SJSA1 (cell line): ENCODE data around the gene SOX12. TPM values are rescaled to one million over a fixed set of nuclear protein-coding genes. Genes with fewer than 3 reads are reported as not detected.

Experiments used
- DNase-seq, 2 experiments: peaks; one replicate each; pipeline ENCODE4 v3.0.0-alpha.2; 2015 to 2020; ENCODE audit warnings: low spot score in 2 of 2, low read depth in 1 of 2
- H3K27ac ChIP-seq: fragments of 250-450 bp; sonication (Bioruptor Pico); 2 replicates; pipeline ENCODE4 v1.5.1; 2020; ENCODE audit warnings: mild to moderate bottlenecking, moderate library complexity
- H3K27me3 ChIP-seq: fragments of 250-450 bp; sonication (Bioruptor Pico); replicated peaks from 2 replicates; pipeline ENCODE4 v1.5.1; 2020; ENCODE audit warnings: mild to moderate bottlenecking, moderate library complexity
- H3K36me3 ChIP-seq: fragments of 250-450 bp; sonication (Bioruptor Pico); 2 replicates; pipeline ENCODE4 v1.5.1; 2020; ENCODE audit warnings: mild to moderate bottlenecking
- H3K4me1 ChIP-seq: fragments of 250-450 bp; sonication (Bioruptor Pico); replicated peaks from 2 replicates; pipeline ENCODE4 v1.6.1; 2021; ENCODE audit warnings: mild to moderate bottlenecking
- H3K4me3 ChIP-seq: fragments of 250-450 bp; sonication (Bioruptor Pico); 2 replicates; pipeline ENCODE4 v1.5.1; 2020; ENCODE audit warnings: mild to moderate bottlenecking
- H3K9me3 ChIP-seq: fragments of 250-450 bp; sonication (Bioruptor Pico); replicated peaks from 2 replicates; pipeline ENCODE4 v1.5.1; 2020; ENCODE audit warnings: mild to moderate bottlenecking
- total RNA-seq: library from RNA; depleted of rRNA; stranded (reverse); fragments of >200 nt; shearing (Covaris generic); gene quantifications from 2 replicates; pipeline ENCODE4 v1.2.3, GENCODE V29; 2014

Gene SOX12
- total RNA-seq, 1 experiment from 2014 or later = 3.6 TPM

- Histone ChIP-seq H3K27ac (no peak overlapping the region), H3K36me3 (peaks cover 33% of the 10 kb centered on the region), H3K4me3 (no peak overlapping the region), H3K4me1 (peaks cover 43% of the 10 kb centered on the region), H3K9me3 (peaks cover 3% of the 10 kb centered on the region; the same call in 1 of the 2 replicates), H3K27me3 (no peaks in the 10 kb centered on the region)
- no peak for DNase-seq
Measured at GRCh38 chr20:295804-296203, 29.5 kb upstream of the SOX12 start.

- Histone ChIP-seq H3K36me3 (peaks cover 35% of the 10 kb centered on the region), H3K27ac (peak within 1 kb of the TSS; percentile 97), H3K9me3 (peaks cover 3% of the 10 kb centered on the region; the same call in 1 of the 2 replicates), H3K4me1 (peaks cover 33% of the 10 kb centered on the region), H3K4me3 (peak within 1 kb of the TSS; percentile 98), H3K27me3 (no peaks in the 10 kb centered on the region)
- peak; percentile 84 to 97 for DNase-seq
Measured at GRCh38 chr20:297098-297924, 28.0 kb upstream of the SOX12 start, which contains the start of gene ZCCHC3. Gene ZCCHC3, plus strand, starts transcription at chr20:297570. Its CDS starts 17 bp downstream, at chr20:297587.

GRCh38 chr20:297925-298775 lies 27.2 kb upstream of the SOX12 start:
- Histone ChIP-seq H3K36me3 (peaks cover 36% of the 10 kb centered on the region), H3K4me1 (peaks cover 31% of the 10 kb centered on the region), H3K9me3 (peaks cover 3% of the 10 kb centered on the region; the same call in 1 of the 2 replicates), H3K27ac (peak overlapping the region; percentile 97), H3K27me3 (no peaks in the 10 kb centered on the region), H3K4me3 (peak overlapping the region; percentile 98)
- DNase-seq = peak; percentile 72 to 73

- DNase-seq = no peak
- H3K27me3 ChIP-seq = no peaks in the 10 kb centered on the region
- H3K4me3 ChIP-seq = peak overlapping the region; percentile 98
- no peak overlapping the region for H3K27ac ChIP-seq
- peaks cover 31% of the 10 kb centered on the region for H3K4me1 ChIP-seq
- H3K9me3 ChIP-seq = peaks cover 3% of the 10 kb centered on the region; the same call in 1 of the 2 replicates
- H3K36me3 ChIP-seq = peaks cover 36% of the 10 kb centered on the region
Measured at GRCh38 chr20:298776-299391, 26.5 kb upstream of the SOX12 start.

- no peak for DNase-seq
- Histone ChIP-seq H3K27ac (no peak overlapping the region), H3K4me3 (no peak overlapping the region)
Measured at GRCh38 chr20:300345-300990, 24.9 kb upstream of the SOX12 start.

GRCh38 chr20:301886-302848 lies 23.2 kb upstream of the SOX12 start:
- H3K36me3 ChIP-seq = peaks cover 36% of the 10 kb centered on the region
- H3K4me1 ChIP-seq = peaks cover 23% of the 10 kb centered on the region
- H3K27me3 ChIP-seq = no peaks in the 10 kb centered on the region
- peaks cover 3% of the 10 kb centered on the region; the same call in 1 of the 2 replicates for H3K9me3 ChIP-seq
- no peak overlapping the region for H3K4me3 ChIP-seq
- DNase-seq = no peak
- H3K27ac ChIP-seq = no peak overlapping the region

More at GRCh38 chr20:300345-300990, 24.9 kb upstream of the SOX12 start:
- Histone ChIP-seq H3K27me3 (no peaks in the 10 kb centered on the region), H3K36me3 (peaks cover 36% of the 10 kb centered on the region), H3K9me3 (peaks cover 3% of the 10 kb centered on the region; the same call in 1 of the 2 replicates), H3K4me1 (peaks cover 31% of the 10 kb centered on the region)

GRCh38 chr20:305745-306144 lies 19.6 kb upstream of the SOX12 start:
- no peak overlapping the region for H3K27ac ChIP-seq
- DNase-seq = no peak
- H3K27me3 ChIP-seq = no peaks in the 10 kb centered on the region
- no peak overlapping the region for H3K4me3 ChIP-seq
- H3K4me1 ChIP-seq = peaks cover 19% of the 10 kb centered on the region
- no peaks in the 10 kb centered on the region for H3K9me3 ChIP-seq
- H3K36me3 ChIP-seq = peaks cover 4% of the 10 kb centered on the region

- Histone ChIP-seq H3K36me3 (no peaks in the 10 kb centered on the region), H3K27me3 (no peaks in the 10 kb centered on the region), H3K9me3 (no peaks in the 10 kb centered on the region), H3K27ac (no peak overlapping the region), H3K4me3 (no peak overlapping the region), H3K4me1 (peaks cover 15% of the 10 kb centered on the region)
- DNase-seq = no peak
Measured at GRCh38 chr20:308427-309038, 16.8 kb upstream of the SOX12 start.

- DNase-seq = peak in 1 of 2 experiments; percentile 18
- Histone ChIP-seq H3K9me3 (no peaks in the 10 kb centered on the region), H3K36me3 (no peaks in the 10 kb centered on the region), H3K4me1 (peaks cover 23% of the 10 kb centered on the region), H3K27me3 (no peaks in the 10 kb centered on the region), H3K27ac (peak overlapping the region; percentile 93), H3K4me3 (peak overlapping the region; percentile 36)
Measured at GRCh38 chr20:309306-309840, 16.0 kb upstream of the SOX12 start.

- H3K4me3 ChIP-seq = peak overlapping the region; percentile 36
- H3K27ac ChIP-seq = peak overlapping the region; percentile 93
- no peaks in the 10 kb centered on the region for H3K27me3 ChIP-seq
- peaks cover 23% of the 10 kb centered on the region for H3K4me1 ChIP-seq
- DNase-seq = peak; percentile 78 to 96
- no peaks in the 10 kb centered on the region for H3K9me3 ChIP-seq
- no peaks in the 10 kb centered on the region for H3K36me3 ChIP-seq
Measured at GRCh38 chr20:309841-310644, 15.3 kb upstream of the SOX12 start.

- Histone ChIP-seq H3K36me3 (no peaks in the 10 kb centered on the region), H3K4me3 (no peak overlapping the region; the same call in 1 of the 2 replicates), H3K27me3 (no peaks in the 10 kb centered on the region), H3K27ac (no peak overlapping the region), H3K4me1 (peaks cover 23% of the 10 kb centered on the region), H3K9me3 (no peaks in the 10 kb centered on the region)
- DNase-seq = no peak
Measured at GRCh38 chr20:310645-311044, 14.7 kb upstream of the SOX12 start.
